PC-9 (cell line): ENCODE data around the gene LRRC47.

Source experiments
- CTCF ChIP-seq: fragments of 200-600 bp; sonication (generic); conservative IDR thresholded peaks from 2 replicates; pipeline ENCODE4 v1.6.1; 2017; ENCODE audit warnings: mixed run types, antibody characterized with exemption, mild to moderate bottlenecking, moderate library complexity
- EZH2 ChIP-seq: fragments of 200-600 bp; sonication (generic); IDR thresholded peaks from 2 replicates; pipeline ENCODE4 v1.8.0; 2017; ENCODE audit warnings: antibody characterized with exemption, low read depth

GRCh38 chr1:3787745-3788605 lies 8.3 kb downstream of the LRRC47 start:
- TF ChIP-seq EZH2: no peak
- no peak for TF ChIP-seq CTCF
